ENCODE measurements around the gene PRAF2. TPM values are rescaled to one million over a fixed set of nuclear protein-coding genes. Genes with fewer than 3 reads are reported as not detected.

PRAF2 gene
- total and polyA plus RNA-seq, 9 of the 15 experiments (the other 6 are each of a cell fraction or from before 2014, with no cell fraction given) = 0.24 to 5.7 (median 2.0) TPM

DNA sequence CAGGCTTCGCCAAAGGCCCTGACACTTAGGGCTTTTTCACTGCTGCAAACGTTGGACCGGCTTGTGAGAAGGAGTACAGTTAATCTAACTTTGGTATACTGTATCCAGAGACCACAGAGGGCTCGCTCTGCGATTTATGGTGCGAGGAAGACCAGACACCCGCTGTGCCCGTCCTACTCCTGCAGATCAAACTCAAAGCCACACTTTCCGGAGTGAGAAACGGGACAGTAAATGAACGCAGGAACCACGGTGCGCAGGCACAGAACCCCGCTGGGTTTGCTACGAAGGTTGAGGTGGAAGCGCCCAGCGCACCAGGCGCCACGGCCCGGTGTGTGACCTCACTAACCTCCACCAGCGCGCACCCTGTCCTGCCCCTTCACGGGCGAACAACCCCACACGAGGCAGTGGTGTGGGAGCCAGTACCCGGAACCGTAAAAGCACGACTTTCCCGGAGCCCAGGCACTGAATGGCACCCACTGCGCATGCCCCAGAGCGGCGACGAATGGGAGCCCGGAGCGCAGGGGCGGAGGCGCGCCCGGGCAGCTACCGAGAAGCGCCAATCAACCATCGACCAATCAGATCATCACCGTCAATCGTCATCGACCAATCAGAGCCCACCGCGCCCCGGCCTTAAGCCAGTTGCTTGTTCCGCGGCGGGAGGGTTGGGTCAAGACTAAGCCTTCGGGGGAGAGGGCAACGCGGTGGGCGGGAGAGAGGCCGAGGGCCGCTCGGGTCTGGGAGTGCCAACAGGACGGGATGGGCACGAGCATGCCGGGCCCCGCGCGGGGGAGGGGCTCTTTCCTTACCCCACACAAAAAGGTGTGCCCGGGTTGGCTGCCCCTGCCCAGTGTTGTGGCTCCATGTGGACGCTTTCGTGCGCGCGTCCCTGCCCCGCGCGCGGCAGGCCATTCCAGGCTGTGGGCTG, 27.2 kb upstream of the PRAF2 start (continued):
- TF ChIP-seq ZNF263 (CRISPR knock-in tag; IDR thresholded peaks at IDR 0.05; ENCODE audit: borderline replicate concordance) (no peak), SRSF7 (optimal IDR thresholded peaks at IDR 0.05; ENCODE audit: low read depth, low read length) (no peak), ASH1L (IDR thresholded peaks at IDR 0.05; ENCODE audit: borderline replicate concordance, low read depth, partially characterized antibody) (peak; percentile 93), ZNF143 (CRISPR knock-in tag; IDR thresholded peaks at IDR 0.05) (no peak), GATA2 (CRISPR knock-in tag; IDR thresholded peaks at IDR 0.05) (no peak), SMARCB1 (IDR thresholded peaks at IDR 0.05; ENCODE audit: insufficient read length, low read depth) (no peak), ZNF354B (CRISPR knock-in tag; IDR thresholded peaks at IDR 0.05) (no peak), XRCC3 (IDR thresholded peaks at IDR 0.05) (no peak), HDAC2 (IDR thresholded peaks at IDR 0.05) (no peak), XRCC4 (IDR thresholded peaks at IDR 0.05; ENCODE audit: extremely low read depth, insufficient read depth, insufficient read length) (no peak), DPF2 (IDR thresholded peaks at IDR 0.05) (no peak), ZNF780A (CRISPR knock-in tag; IDR thresholded peaks at IDR 0.05) (no peak), HNRNPL (IDR thresholded peaks at IDR 0.05; ENCODE audit: low read depth, low read length) (peak; percentile 96)
- TF ChIP-seq, protein P1, sequence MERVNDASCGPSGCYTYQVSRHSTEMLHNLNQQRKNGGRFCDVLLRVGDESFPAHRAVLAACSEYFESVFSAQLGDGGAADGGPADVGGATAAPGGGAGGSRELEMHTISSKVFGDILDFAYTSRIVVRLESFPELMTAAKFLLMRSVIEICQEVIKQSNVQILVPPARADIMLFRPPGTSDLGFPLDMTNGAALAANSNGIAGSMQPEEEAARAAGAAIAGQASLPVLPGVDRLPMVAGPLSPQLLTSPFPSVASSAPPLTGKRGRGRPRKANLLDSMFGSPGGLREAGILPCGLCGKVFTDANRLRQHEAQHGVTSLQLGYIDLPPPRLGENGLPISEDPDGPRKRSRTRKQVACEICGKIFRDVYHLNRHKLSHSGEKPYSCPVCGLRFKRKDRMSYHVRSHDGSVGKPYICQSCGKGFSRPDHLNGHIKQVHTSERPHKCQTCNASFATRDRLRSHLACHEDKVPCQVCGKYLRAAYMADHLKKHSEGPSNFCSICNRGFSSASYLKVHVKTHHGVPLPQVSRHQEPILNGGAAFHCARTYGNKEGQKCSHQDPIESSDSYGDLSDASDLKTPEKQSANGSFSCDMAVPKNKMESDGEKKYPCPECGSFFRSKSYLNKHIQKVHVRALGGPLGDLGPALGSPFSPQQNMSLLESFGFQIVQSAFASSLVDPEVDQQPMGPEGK (CRISPR knock-in tag; IDR thresholded peaks at IDR 0.05; ENCODE audit: borderline replicate concordance) = no peak
- TF ChIP-seq, protein P2, sequence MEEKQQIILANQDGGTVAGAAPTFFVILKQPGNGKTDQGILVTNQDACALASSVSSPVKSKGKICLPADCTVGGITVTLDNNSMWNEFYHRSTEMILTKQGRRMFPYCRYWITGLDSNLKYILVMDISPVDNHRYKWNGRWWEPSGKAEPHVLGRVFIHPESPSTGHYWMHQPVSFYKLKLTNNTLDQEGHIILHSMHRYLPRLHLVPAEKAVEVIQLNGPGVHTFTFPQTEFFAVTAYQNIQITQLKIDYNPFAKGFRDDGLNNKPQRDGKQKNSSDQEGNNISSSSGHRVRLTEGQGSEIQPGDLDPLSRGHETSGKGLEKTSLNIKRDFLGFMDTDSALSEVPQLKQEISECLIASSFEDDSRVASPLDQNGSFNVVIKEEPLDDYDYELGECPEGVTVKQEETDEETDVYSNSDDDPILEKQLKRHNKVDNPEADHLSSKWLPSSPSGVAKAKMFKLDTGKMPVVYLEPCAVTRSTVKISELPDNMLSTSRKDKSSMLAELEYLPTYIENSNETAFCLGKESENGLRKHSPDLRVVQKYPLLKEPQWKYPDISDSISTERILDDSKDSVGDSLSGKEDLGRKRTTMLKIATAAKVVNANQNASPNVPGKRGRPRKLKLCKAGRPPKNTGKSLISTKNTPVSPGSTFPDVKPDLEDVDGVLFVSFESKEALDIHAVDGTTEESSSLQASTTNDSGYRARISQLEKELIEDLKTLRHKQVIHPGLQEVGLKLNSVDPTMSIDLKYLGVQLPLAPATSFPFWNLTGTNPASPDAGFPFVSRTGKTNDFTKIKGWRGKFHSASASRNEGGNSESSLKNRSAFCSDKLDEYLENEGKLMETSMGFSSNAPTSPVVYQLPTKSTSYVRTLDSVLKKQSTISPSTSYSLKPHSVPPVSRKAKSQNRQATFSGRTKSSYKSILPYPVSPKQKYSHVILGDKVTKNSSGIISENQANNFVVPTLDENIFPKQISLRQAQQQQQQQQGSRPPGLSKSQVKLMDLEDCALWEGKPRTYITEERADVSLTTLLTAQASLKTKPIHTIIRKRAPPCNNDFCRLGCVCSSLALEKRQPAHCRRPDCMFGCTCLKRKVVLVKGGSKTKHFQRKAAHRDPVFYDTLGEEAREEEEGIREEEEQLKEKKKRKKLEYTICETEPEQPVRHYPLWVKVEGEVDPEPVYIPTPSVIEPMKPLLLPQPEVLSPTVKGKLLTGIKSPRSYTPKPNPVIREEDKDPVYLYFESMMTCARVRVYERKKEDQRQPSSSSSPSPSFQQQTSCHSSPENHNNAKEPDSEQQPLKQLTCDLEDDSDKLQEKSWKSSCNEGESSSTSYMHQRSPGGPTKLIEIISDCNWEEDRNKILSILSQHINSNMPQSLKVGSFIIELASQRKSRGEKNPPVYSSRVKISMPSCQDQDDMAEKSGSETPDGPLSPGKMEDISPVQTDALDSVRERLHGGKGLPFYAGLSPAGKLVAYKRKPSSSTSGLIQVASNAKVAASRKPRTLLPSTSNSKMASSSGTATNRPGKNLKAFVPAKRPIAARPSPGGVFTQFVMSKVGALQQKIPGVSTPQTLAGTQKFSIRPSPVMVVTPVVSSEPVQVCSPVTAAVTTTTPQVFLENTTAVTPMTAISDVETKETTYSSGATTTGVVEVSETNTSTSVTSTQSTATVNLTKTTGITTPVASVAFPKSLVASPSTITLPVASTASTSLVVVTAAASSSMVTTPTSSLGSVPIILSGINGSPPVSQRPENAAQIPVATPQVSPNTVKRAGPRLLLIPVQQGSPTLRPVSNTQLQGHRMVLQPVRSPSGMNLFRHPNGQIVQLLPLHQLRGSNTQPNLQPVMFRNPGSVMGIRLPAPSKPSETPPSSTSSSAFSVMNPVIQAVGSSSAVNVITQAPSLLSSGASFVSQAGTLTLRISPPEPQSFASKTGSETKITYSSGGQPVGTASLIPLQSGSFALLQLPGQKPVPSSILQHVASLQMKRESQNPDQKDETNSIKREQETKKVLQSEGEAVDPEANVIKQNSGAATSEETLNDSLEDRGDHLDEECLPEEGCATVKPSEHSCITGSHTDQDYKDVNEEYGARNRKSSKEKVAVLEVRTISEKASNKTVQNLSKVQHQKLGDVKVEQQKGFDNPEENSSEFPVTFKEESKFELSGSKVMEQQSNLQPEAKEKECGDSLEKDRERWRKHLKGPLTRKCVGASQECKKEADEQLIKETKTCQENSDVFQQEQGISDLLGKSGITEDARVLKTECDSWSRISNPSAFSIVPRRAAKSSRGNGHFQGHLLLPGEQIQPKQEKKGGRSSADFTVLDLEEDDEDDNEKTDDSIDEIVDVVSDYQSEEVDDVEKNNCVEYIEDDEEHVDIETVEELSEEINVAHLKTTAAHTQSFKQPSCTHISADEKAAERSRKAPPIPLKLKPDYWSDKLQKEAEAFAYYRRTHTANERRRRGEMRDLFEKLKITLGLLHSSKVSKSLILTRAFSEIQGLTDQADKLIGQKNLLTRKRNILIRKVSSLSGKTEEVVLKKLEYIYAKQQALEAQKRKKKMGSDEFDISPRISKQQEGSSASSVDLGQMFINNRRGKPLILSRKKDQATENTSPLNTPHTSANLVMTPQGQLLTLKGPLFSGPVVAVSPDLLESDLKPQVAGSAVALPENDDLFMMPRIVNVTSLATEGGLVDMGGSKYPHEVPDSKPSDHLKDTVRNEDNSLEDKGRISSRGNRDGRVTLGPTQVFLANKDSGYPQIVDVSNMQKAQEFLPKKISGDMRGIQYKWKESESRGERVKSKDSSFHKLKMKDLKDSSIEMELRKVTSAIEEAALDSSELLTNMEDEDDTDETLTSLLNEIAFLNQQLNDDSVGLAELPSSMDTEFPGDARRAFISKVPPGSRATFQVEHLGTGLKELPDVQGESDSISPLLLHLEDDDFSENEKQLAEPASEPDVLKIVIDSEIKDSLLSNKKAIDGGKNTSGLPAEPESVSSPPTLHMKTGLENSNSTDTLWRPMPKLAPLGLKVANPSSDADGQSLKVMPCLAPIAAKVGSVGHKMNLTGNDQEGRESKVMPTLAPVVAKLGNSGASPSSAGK (IDR thresholded peaks at IDR 0.05) = peak; percentile 62
